ENCODE data around the gene PCMT1. TPM values are rescaled to one million over a fixed set of nuclear protein-coding genes. Genes with fewer than 3 reads are reported as not detected.
"Not testable (repeated sequence)": the region's sequence is repeated elsewhere in the genome, so short reads cannot be mapped to it uniquely, and the experiment has no call there.

Gene PCMT1
- total RNA-seq, 3 donors from 2014 or later (not counting 1 experiment from before 2014, with no cell fraction given), result 31.7 to 53.6 (median 41.5) TPM

DNA sequence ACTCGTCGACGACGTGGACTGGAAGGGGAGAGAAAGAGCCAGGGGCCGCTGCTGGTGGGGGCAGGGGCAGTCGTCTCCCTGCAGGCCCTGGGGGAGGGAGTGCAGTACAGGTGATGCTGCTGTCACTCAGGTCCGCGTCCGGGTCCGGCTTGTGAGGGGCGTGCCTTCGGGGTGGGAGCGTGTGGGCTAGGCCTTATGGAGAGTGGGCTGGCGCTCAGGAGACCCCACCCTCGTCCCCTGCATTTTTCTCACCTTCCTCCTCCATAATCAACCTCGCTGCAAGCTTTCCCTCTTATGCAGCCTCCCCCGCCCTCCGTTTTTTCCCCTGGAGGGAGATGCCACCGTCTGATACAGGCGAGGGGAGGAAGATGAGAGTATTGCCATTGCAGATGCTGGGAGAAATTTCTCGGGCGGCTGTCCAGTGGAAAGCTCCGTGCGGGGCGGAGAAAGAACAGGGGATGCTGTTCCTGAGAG, 632 bp downstream of the PCMT1 start:
- ATAC-seq (peak in 2 of 3 donors; percentile 10 to 25), DNase-seq (peak in 1 of 2 donors; percentile 56)
- intact Hi-C loops (cut with micrococcal nuclease), result no loop called here
- H3K9me3 ChIP-seq (ENCODE audit: control insufficient read depth, insufficient read depth, low read length), result no peaks in the 10 kb centered on the region
- H3K27me3 ChIP-seq (ENCODE audit: control insufficient read depth, insufficient read depth, low read length), result no peaks in the 10 kb centered on the region
- Mint-ChIP-seq H3K9me3 (no peaks in the 10 kb centered on the region), H3K4me3 (peak overlapping the region; percentile 88), H3K36me3 (no peaks in the 10 kb centered on the region), H3K27ac (peak overlapping the region; percentile 85 to 90), H3K27me3 (ENCODE audit: low read depth in 2 of 2) (no peaks in the 10 kb centered on the region), H3K4me1 (peaks cover 25 to 31% of the 10 kb centered on the region in 2 donors)
- 1% methylated on average over 23 of the region's 25 CpGs for WGBS (ENCODE audit: insufficient coverage)
- peak overlapping the region; percentile 88 for H3K4me3 ChIP-seq (ENCODE audit: low read length)
- peak overlapping the region; percentile 89 for H3K27ac ChIP-seq (ENCODE audit: low read length)
- peaks cover 26% of the 10 kb centered on the region for H3K4me1 ChIP-seq (ENCODE audit: control insufficient read depth, insufficient read depth, low read length)
- H3K36me3 ChIP-seq (ENCODE audit: control insufficient read depth, insufficient read depth, low read length), result no peaks in the 10 kb centered on the region
- TF ChIP-seq, protein P1, sequence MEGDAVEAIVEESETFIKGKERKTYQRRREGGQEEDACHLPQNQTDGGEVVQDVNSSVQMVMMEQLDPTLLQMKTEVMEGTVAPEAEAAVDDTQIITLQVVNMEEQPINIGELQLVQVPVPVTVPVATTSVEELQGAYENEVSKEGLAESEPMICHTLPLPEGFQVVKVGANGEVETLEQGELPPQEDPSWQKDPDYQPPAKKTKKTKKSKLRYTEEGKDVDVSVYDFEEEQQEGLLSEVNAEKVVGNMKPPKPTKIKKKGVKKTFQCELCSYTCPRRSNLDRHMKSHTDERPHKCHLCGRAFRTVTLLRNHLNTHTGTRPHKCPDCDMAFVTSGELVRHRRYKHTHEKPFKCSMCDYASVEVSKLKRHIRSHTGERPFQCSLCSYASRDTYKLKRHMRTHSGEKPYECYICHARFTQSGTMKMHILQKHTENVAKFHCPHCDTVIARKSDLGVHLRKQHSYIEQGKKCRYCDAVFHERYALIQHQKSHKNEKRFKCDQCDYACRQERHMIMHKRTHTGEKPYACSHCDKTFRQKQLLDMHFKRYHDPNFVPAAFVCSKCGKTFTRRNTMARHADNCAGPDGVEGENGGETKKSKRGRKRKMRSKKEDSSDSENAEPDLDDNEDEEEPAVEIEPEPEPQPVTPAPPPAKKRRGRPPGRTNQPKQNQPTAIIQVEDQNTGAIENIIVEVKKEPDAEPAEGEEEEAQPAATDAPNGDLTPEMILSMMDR (IDR thresholded peaks at IDR 0.05), result no peak

DNA sequence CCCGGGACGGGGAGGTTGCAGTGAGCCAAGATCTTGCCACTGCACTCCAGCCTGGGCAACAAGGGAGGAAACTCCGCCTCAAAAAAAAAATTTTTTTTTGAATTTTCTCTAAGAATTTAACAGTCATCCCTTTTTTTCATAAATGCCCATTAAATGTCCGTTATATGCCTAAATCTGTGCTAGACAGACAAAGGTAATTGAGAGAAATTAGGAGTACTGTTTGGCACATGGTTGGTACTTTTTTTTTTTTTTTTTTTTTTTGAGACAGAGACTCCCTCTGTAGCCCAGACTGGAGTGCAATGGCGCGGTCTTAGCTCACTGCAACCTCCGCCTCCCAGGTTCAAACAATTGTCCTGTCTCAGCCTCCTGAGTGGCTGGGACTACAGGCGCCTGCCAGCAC, 1.7 kb downstream of the PCMT1 start:
- H3K27ac ChIP-seq (ENCODE audit: low read length), result no peak overlapping the region
- Mint-ChIP-seq H3K27ac (peak overlapping the region in 1 of 2 donors; percentile 90), H3K36me3 (no peaks in the 10 kb centered on the region), H3K27me3 (ENCODE audit: low read depth in 2 of 2) (no peaks in the 10 kb centered on the region), H3K4me3 (no peak overlapping the region), H3K9me3 (no peaks in the 10 kb centered on the region), H3K4me1 (peaks cover 22 to 28% of the 10 kb centered on the region in 2 donors)
- ATAC-seq, result no peak
- no peaks in the 10 kb centered on the region for H3K27me3 ChIP-seq (ENCODE audit: control insufficient read depth, insufficient read depth, low read length)
- WGBS (ENCODE audit: insufficient coverage), result 93% methylated on average over 6 of the region's 8 CpGs
- H3K4me1 ChIP-seq (ENCODE audit: control insufficient read depth, insufficient read depth, low read length), result peaks cover 22% of the 10 kb centered on the region
- DNase-seq, result no peak
- TF ChIP-seq, protein P1 (IDR thresholded peaks at IDR 0.05), result no peak
- no peak overlapping the region for H3K4me3 ChIP-seq (ENCODE audit: low read length)
- intact Hi-C loops (cut with micrococcal nuclease), result no loop called here
- no peaks in the 10 kb centered on the region for H3K9me3 ChIP-seq (ENCODE audit: control insufficient read depth, insufficient read depth, low read length)
- no peaks in the 10 kb centered on the region for H3K36me3 ChIP-seq (ENCODE audit: control insufficient read depth, insufficient read depth, low read length)

DNA sequence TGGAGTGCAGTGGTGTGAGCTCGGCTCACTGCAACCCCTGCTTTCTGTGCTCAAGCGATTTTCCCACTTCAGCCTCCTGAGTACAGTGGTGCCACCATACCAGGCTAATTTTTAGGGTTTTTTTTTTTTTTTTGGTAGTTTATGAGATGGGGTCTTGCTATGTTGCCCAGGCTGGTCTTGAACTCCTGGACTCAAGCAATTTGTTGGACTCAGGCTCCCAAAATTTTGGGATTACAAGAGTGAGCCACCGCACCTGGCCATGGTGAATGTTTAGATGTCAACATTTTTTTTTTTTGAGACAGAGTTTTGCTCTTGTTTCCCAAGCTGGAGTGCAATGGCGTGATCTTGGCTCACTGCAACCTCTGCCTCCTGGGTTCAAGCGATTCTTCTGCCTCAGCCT, 2.4 kb downstream of the PCMT1 start:
- H3K27me3 ChIP-seq (ENCODE audit: control insufficient read depth, insufficient read depth, low read length); ATAC-seq; H3K27ac ChIP-seq (ENCODE audit: low read length); H3K36me3 ChIP-seq (ENCODE audit: control insufficient read depth, insufficient read depth, low read length); H3K4me3 ChIP-seq (ENCODE audit: low read length); H3K27ac Mint-ChIP-seq; H3K36me3 Mint-ChIP-seq; H3K9me3 Mint-ChIP-seq; H3K27me3 Mint-ChIP-seq (ENCODE audit: low read depth in 2 of 2); DNase-seq; intact Hi-C loops (cut with micrococcal nuclease); H3K9me3 ChIP-seq (ENCODE audit: control insufficient read depth, insufficient read depth, low read length); H3K4me3 Mint-ChIP-seq: not testable (repeated sequence)
- peaks cover 15 to 21% of the 10 kb centered on the region in 2 donors for H3K4me1 Mint-ChIP-seq
- H3K4me1 ChIP-seq (ENCODE audit: control insufficient read depth, insufficient read depth, low read length), result peaks cover 18% of the 10 kb centered on the region
- 97% methylated on average over 4 of the region's 5 CpGs for WGBS (ENCODE audit: insufficient coverage)

DNA sequence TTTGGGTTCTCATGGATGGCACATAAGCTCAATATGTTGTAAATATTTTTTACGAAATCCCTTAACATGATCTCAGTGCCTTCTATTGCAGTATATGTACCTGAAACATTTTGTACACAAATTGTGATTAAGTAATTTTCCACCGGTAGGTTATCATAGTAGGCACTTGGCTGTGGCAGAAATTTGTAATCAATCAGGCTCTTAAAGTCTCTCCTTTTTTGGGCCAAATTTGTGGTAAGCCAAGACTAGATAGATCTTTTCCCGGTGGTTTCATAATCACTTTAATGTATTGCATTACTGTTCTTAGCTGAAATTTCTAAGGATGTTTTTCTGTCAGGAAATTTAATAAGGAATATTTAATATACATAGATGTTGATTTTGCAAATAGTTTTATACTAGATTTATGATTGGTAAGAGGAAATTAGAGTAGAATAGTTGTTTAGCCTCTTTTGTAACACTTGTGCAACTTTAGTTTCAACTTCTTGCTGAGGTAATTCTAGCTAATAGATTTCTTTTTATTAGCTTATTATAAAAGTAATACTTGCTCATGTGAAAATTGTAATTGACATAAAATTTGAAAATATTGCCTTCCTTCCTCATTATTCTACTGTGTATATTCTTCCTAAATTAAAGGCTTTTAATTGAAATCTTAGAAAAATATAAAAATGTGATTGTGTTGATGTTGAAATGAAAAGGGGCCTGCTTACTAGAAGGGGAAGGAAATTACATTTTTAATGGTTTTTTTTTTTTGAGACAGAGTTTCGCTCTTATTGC, 3.2 kb downstream of the PCMT1 start:
- intact Hi-C loops (cut with micrococcal nuclease), result no loop called here
- 94% methylated on average over 4 of the region's 4 CpGs for WGBS (ENCODE audit: insufficient coverage)
- ATAC-seq, result no peak

DNA sequence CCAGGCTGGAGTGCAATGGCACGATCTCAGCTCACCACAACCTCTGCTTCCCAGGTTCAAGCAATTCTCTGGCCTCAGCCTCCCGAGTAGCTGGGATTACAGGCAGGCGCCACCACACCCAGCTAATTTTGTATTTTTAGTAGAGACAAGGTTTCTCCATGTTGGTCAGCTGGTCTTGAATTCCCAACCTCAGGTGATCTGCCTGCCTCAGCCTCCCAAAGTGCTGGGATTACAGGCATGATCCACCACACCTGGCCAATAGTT, 3.8 kb downstream of the PCMT1 start:
- 89% methylated on average over 3 of the region's 3 CpGs for WGBS (ENCODE audit: insufficient coverage)
- H3K4me1 Mint-ChIP-seq, result peaks cover 13 to 18% of the 10 kb centered on the region in 2 donors
- peaks cover 18% of the 10 kb centered on the region for H3K4me1 ChIP-seq (ENCODE audit: control insufficient read depth, insufficient read depth, low read length)
- H3K4me3 ChIP-seq (ENCODE audit: low read length); H3K36me3 Mint-ChIP-seq; DNase-seq; H3K27ac ChIP-seq (ENCODE audit: low read length); ATAC-seq; H3K4me3 Mint-ChIP-seq; H3K9me3 ChIP-seq (ENCODE audit: control insufficient read depth, insufficient read depth, low read length); H3K27me3 Mint-ChIP-seq (ENCODE audit: low read depth in 2 of 2); H3K9me3 Mint-ChIP-seq; H3K36me3 ChIP-seq (ENCODE audit: control insufficient read depth, insufficient read depth, low read length); intact Hi-C loops (cut with micrococcal nuclease); H3K27ac Mint-ChIP-seq; H3K27me3 ChIP-seq (ENCODE audit: control insufficient read depth, insufficient read depth, low read length): not testable (repeated sequence)

More for the DNA sequence above, 3.2 kb downstream of the PCMT1 start:
- no peak for DNase-seq
- Histone ChIP-seq H3K4me3 (ENCODE audit: low read length) (no peak overlapping the region), H3K9me3 (ENCODE audit: control insufficient read depth, insufficient read depth, low read length) (no peaks in the 10 kb centered on the region), H3K27ac (ENCODE audit: low read length) (no peak overlapping the region), H3K27me3 (ENCODE audit: control insufficient read depth, insufficient read depth, low read length) (no peaks in the 10 kb centered on the region), H3K4me1 (ENCODE audit: control insufficient read depth, insufficient read depth, low read length) (peaks cover 18% of the 10 kb centered on the region), H3K36me3 (ENCODE audit: control insufficient read depth, insufficient read depth, low read length) (no peaks in the 10 kb centered on the region)
- Mint-ChIP-seq H3K4me1 (peaks cover 13 to 18% of the 10 kb centered on the region in 2 donors), H3K27ac (no peak overlapping the region), H3K36me3 (no peaks in the 10 kb centered on the region), H3K4me3 (no peak overlapping the region), H3K27me3 (ENCODE audit: low read depth in 2 of 2) (no peaks in the 10 kb centered on the region), H3K9me3 (no peaks in the 10 kb centered on the region)
- TF ChIP-seq, protein P1 (IDR thresholded peaks at IDR 0.05), result no peak

Measured in natural killer cell (primary cell).